ENCODE measurements around the gene VAMP2. TPM values are rescaled to one million over a fixed set of nuclear protein-coding genes. Genes with fewer than 3 reads are reported as not detected.
A peak's percentile ranks its signal among the peaks of the same experiment; 100 is the strongest.

Gene VAMP2
- polyA plus RNA-seq, 2 of the 4 experiments (the other 2 are of a cell fraction): 19.2 to 21.7 TPM

DNA sequence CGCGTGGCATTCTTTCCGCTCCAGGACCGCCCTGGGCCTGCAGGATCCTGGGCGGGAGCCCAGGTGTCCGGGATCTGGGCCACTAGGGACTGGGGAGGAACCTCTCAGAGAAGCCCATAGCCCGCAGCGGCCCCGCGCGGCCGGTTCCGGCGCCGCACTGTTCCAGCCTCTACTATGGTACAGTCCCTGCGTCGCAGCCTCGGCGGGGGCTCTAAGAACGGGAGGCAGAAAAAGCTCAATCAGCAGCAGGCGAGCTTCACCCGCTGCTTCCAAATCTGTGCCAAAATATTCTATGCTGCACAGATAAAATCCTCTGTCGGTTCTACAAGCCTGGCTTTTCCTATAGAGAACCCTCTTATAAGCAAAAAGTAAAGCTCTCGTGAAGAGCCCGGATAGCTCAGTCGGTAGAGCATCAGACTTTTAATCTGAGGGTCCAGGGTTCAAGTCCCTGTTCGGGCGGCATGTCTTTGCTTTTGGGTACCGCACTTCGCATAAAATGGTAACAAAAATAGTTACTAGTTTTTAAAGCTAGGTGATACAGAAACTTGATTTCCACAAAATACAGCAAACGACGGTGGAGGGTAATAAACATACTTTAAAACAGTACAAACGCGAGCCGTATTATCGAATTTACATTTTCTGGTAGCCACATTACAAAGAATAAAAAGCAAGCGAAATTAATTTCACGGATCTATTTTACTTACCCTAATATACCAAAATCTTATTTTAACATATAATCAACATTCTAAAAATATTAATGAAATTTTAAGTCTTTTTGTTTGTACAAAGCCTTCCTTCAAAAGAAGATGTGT is 43.8 kb downstream of the VAMP2 start:
- CTCF ChIA-PET: interaction anchor here (0.6 to 24.1 kb wide), 36 partner anchors 8 to 482 kb away, joined by 3 to 1490 read pairs (median 4); partner anchors contain the start of genes ALOX12B, AURKB, BORCS6 and CTC1
- Histone ChIP-seq H3K4me3 (peak overlapping the region; percentile 51), H3K4me2 (peak overlapping the region; percentile 89), H3K4me1 (peaks cover 13% of the 10 kb centered on the region), H3K27ac (peak overlapping the region; percentile 67 to 90), H3K9me3 (no peaks in the 10 kb centered on the region)
- POLR2A ChIA-PET: interaction anchor here (0.7 to 4.4 kb wide), 18 partner anchors 35 to 262 kb away, joined by 3 to 41 read pairs (median 6); partner anchors contain the start of genes CTC1, KRABD2, NAA38 and PFAS
- DNase-seq (ENCODE audit: low read depth in 1 of 2, low spot score in 1 of 2) (peak; percentile 87 to 90), ATAC-seq (peak; percentile 33 to 71), FAIRE-seq (no peak)
- 0 out of 2 replicates have a peak, but pooled peaks have one; percentile 60 for TF ChIP-seq KDM5A (IDR thresholded peaks at IDR 0.05)
- 0 out of 2 replicates have a peak, but pooled peaks have one; percentile 52 for TF ChIP-seq EHF (CRISPR knock-in tag; IDR thresholded peaks at IDR 0.05)
- peak; percentile 72 for TF ChIP-seq SMC3 (IDR thresholded peaks at IDR 0.05)
- TF ChIP-seq RAD21 (conservative IDR thresholded peaks at IDR 0.05 in 1 of 2, IDR thresholded peaks at IDR 0.05 in 1 of 2): peak; percentile 58 to 75
- peak; percentile 58 for TF ChIP-seq MAFK (IDR thresholded peaks at IDR 0.05; ENCODE audit: partially characterized antibody)
- TF ChIP-seq EHMT2 (IDR thresholded peaks at IDR 0.05; ENCODE audit: low read depth): no peak
- peak; percentile 94 for TF ChIP-seq SREBF2 (IDR thresholded peaks at IDR 0.05)
- TF ChIP-seq, protein P1, sequence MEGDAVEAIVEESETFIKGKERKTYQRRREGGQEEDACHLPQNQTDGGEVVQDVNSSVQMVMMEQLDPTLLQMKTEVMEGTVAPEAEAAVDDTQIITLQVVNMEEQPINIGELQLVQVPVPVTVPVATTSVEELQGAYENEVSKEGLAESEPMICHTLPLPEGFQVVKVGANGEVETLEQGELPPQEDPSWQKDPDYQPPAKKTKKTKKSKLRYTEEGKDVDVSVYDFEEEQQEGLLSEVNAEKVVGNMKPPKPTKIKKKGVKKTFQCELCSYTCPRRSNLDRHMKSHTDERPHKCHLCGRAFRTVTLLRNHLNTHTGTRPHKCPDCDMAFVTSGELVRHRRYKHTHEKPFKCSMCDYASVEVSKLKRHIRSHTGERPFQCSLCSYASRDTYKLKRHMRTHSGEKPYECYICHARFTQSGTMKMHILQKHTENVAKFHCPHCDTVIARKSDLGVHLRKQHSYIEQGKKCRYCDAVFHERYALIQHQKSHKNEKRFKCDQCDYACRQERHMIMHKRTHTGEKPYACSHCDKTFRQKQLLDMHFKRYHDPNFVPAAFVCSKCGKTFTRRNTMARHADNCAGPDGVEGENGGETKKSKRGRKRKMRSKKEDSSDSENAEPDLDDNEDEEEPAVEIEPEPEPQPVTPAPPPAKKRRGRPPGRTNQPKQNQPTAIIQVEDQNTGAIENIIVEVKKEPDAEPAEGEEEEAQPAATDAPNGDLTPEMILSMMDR (IDR thresholded peaks at IDR 0.05): peak; percentile 97
- TF ChIP-seq, protein P2, sequence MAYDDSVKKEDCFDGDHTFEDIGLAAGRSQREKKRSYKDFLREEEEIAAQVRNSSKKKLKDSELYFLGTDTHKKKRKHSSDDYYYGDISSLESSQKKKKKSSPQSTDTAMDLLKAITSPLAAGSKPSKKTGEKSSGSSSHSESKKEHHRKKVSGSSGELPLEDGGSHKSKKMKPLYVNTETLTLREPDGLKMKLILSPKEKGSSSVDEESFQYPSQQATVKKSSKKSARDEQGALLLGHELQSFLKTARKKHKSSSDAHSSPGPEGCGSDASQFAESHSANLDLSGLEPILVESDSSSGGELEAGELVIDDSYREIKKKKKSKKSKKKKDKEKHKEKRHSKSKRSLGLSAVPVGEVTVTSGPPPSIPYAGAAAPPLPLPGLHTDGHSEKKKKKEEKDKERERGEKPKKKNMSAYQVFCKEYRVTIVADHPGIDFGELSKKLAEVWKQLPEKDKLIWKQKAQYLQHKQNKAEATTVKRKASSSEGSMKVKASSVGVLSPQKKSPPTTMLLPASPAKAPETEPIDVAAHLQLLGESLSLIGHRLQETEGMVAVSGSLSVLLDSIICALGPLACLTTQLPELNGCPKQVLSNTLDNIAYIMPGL (CRISPR knock-in tag; IDR thresholded peaks at IDR 0.05; ENCODE audit: borderline replicate concordance): peak; percentile 83; the same call in 1 of the 2 replicates
- no peak; the same call in 1 of the 2 replicates for TF ChIP-seq RARB (CRISPR knock-in tag; IDR thresholded peaks at IDR 0.05)
- TF ChIP-seq, protein P3, sequence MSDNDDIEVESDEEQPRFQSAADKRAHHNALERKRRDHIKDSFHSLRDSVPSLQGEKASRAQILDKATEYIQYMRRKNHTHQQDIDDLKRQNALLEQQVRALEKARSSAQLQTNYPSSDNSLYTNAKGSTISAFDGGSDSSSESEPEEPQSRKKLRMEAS (IDR thresholded peaks at IDR 0.05): peak; percentile 65
- TF ChIP-seq, protein P4, sequence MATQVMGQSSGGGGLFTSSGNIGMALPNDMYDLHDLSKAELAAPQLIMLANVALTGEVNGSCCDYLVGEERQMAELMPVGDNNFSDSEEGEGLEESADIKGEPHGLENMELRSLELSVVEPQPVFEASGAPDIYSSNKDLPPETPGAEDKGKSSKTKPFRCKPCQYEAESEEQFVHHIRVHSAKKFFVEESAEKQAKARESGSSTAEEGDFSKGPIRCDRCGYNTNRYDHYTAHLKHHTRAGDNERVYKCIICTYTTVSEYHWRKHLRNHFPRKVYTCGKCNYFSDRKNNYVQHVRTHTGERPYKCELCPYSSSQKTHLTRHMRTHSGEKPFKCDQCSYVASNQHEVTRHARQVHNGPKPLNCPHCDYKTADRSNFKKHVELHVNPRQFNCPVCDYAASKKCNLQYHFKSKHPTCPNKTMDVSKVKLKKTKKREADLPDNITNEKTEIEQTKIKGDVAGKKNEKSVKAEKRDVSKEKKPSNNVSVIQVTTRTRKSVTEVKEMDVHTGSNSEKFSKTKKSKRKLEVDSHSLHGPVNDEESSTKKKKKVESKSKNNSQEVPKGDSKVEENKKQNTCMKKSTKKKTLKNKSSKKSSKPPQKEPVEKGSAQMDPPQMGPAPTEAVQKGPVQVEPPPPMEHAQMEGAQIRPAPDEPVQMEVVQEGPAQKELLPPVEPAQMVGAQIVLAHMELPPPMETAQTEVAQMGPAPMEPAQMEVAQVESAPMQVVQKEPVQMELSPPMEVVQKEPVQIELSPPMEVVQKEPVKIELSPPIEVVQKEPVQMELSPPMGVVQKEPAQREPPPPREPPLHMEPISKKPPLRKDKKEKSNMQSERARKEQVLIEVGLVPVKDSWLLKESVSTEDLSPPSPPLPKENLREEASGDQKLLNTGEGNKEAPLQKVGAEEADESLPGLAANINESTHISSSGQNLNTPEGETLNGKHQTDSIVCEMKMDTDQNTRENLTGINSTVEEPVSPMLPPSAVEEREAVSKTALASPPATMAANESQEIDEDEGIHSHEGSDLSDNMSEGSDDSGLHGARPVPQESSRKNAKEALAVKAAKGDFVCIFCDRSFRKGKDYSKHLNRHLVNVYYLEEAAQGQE (IDR thresholded peaks at IDR 0.05): no peak
- 0 out of 4 replicates have a peak, but pooled peaks of 1 of the 2 experiments have one; percentile 40 for TF ChIP-seq CEBPB (IDR thresholded peaks at IDR 0.05)
- TF ChIP-seq ESRRA (IDR thresholded peaks at IDR 0.05; ENCODE audit: borderline replicate concordance, low read length): 0 out of 2 replicates have a peak, but pooled peaks have one; percentile 6
- peak; percentile 18; the same call in 1 of the 2 replicates for TF ChIP-seq RFX5 (IDR thresholded peaks at IDR 0.05)
- no peak for TF ChIP-seq RNF2 (IDR thresholded peaks at IDR 0.05; ENCODE audit: borderline replicate concordance, low read depth)
- WGBS (ENCODE audit: missing lambda C conversion rate): 3% methylated on average over 32 of the region's 38 CpGs
